Vagina (tissue), 2 donors: ENCODE results near the gene AASDHPPT. TPM values are rescaled to one million over a fixed set of nuclear protein-coding genes. Genes with fewer than 3 reads are reported as not detected.

Experiments used
- DNase-seq, 2 donors: peaks; one replicate each; pipeline ENCODE4 v3.0.0-alpha.2; 2017; ENCODE audit errors: extremely low spot score in 2 of 2
- H3K27ac ChIP-seq: fragments of 200-600 bp; sonication (generic); one replicate; pipeline ENCODE4 v1.5.1; 2019
- H3K27me3 ChIP-seq: fragments of 200-600 bp; sonication (generic); one replicate; pipeline ENCODE4 v1.5.1; 2019
- H3K36me3 ChIP-seq, 2 donors: fragments of 200-600 bp; sonication (generic); one replicate each; pipeline ENCODE4 v1.5.1; 2017 to 2019
- H3K4me1 ChIP-seq: fragments of 200-600 bp; sonication (generic); one replicate; pipeline ENCODE4 v1.5.1; 2019
- H3K4me3 ChIP-seq, 2 donors: fragments of 200-600 bp; sonication (generic); 1 replicate in 1 of 2; 2 replicates in 1 of 2; pipeline ENCODE4 v1.5.1; 2016 to 2019
- H3K9me3 ChIP-seq: fragments of 200-600 bp; sonication (generic); one replicate; pipeline ENCODE4 v1.5.1; 2019
- CTCF ChIP-seq, 3 experiments: fragments of 450-650 bp in 2 of 3; fragments of 200-600 bp in 1 of 3; sonication (generic) in 1 of 3; IDR thresholded peaks; one replicate each; pipeline ENCODE4 v1.5.1; 2017 to 2019; ENCODE audit warnings: antibody characterized with exemption in 3 of 3, mild to moderate bottlenecking in 2 of 3, moderate library complexity in 2 of 3
- POLR2A ChIP-seq, 2 donors: fragments of 450-650 bp; IDR thresholded peaks; one replicate each; pipeline ENCODE4 v1.6.1; 2017; ENCODE audit warnings: antibody characterized with exemption in 2 of 2, mild to moderate bottlenecking in 2 of 2, moderate library complexity in 2 of 2
- POLR2AphosphoS5 ChIP-seq, 2 donors: sonication (generic); formaldehyde crosslinking; IDR thresholded peaks; one replicate each; pipeline ENCODE4 v1.9.0; 2017; ENCODE audit warnings: antibody characterized with exemption in 2 of 2, mild to moderate bottlenecking in 2 of 2, low read depth in 1 of 2; ENCODE audit not compliant: insufficient read depth in 1 of 2
- intact Hi-C: fragments of 100-400 bp; cut with DNase I; formaldehyde crosslinking; loops from one replicate; pipeline ENCODE4 v1.15.1; 2023
- total RNA-seq: library from RNA; depleted of rRNA; stranded (reverse); fragments of >200 nt; gene quantifications from one replicate; pipeline ENCODE4 v1.2.3, GENCODE V29; 2016

AASDHPPT gene
- total RNA-seq, 1 donor from 2014 or later = 36.8 TPM

- H3K36me3 ChIP-seq = peaks cover 0 to 3% of the 10 kb centered on the region in 2 donors
- DNase-seq = no peak
- intact Hi-C loops = no loop called here
- H3K9me3 ChIP-seq = no peaks in the 10 kb centered on the region
- no peaks in the 10 kb centered on the region for H3K27me3 ChIP-seq
- no peak overlapping the region for H3K4me3 ChIP-seq
- TF ChIP-seq POLR2A (IDR thresholded peaks at IDR 0.05) (no peak), POLR2AphosphoS5 (IDR thresholded peaks at IDR 0.05; ENCODE audit: insufficient read depth in 1 of 2, low read depth in 1 of 2) (no peak), CTCF (IDR thresholded peaks at IDR 0.05) (no peak)
- peaks cover 64% of the 10 kb centered on the region for H3K4me1 ChIP-seq
- no peak overlapping the region for H3K27ac ChIP-seq
Observed at GRCh38 chr11:106086135-106086534, 8.7 kb downstream of the AASDHPPT start.

- no peaks in the 10 kb centered on the region for H3K27me3 ChIP-seq
- no peaks in the 10 kb centered on the region for H3K9me3 ChIP-seq
- H3K36me3 ChIP-seq = peaks cover 0 to 2% of the 10 kb centered on the region in 2 donors
- intact Hi-C loops = no loop called here
- DNase-seq = no peak
- H3K4me1 ChIP-seq = peaks cover 65% of the 10 kb centered on the region
- H3K27ac ChIP-seq = peak overlapping the region; percentile 20
- no peak overlapping the region for H3K4me3 ChIP-seq
- TF ChIP-seq POLR2AphosphoS5 (IDR thresholded peaks at IDR 0.05; ENCODE audit: insufficient read depth in 1 of 2, low read depth in 1 of 2) = no peak
- TF ChIP-seq POLR2A (IDR thresholded peaks at IDR 0.05) = no peak
- TF ChIP-seq CTCF (IDR thresholded peaks at IDR 0.05) = no peak
Observed at GRCh38 chr11:106086850-106087249, 9.4 kb downstream of the AASDHPPT start.

GRCh38 chr11:106087815-106088435 is 10.5 kb downstream of the AASDHPPT start:
- intact Hi-C loops = no loop called here
- no peaks in the 10 kb centered on the region for H3K9me3 ChIP-seq
- peaks cover 62% of the 10 kb centered on the region for H3K4me1 ChIP-seq
- H3K27ac ChIP-seq = peak overlapping the region; percentile 20
- H3K27me3 ChIP-seq = no peaks in the 10 kb centered on the region
- no peak for DNase-seq
- TF ChIP-seq CTCF (IDR thresholded peaks at IDR 0.05) (peak; percentile 68 to 77 (median 77)), POLR2AphosphoS5 (IDR thresholded peaks at IDR 0.05; ENCODE audit: insufficient read depth in 1 of 2, low read depth in 1 of 2) (no peak), POLR2A (IDR thresholded peaks at IDR 0.05) (no peak)
- H3K36me3 ChIP-seq = peaks cover 0 to 13% of the 10 kb centered on the region in 2 donors
- no peak overlapping the region for H3K4me3 ChIP-seq

- TF ChIP-seq POLR2A (IDR thresholded peaks at IDR 0.05) = no peak
- no peak for TF ChIP-seq CTCF (IDR thresholded peaks at IDR 0.05)
- TF ChIP-seq POLR2AphosphoS5 (IDR thresholded peaks at IDR 0.05; ENCODE audit: insufficient read depth in 1 of 2, low read depth in 1 of 2) = no peak
- intact Hi-C loops = no loop called here
- peaks cover 62% of the 10 kb centered on the region for H3K4me1 ChIP-seq
Observed at GRCh38 chr11:106088896-106089295, 11.4 kb downstream of the AASDHPPT start.

GRCh38 chr11:106091480-106092123 is 14.1 kb downstream of the AASDHPPT start:
- no peak overlapping the region for H3K4me3 ChIP-seq
- DNase-seq = no peak
- H3K4me1 ChIP-seq = peaks cover 55% of the 10 kb centered on the region
- no peak overlapping the region for H3K27ac ChIP-seq
- H3K36me3 ChIP-seq = peaks cover 0 to 44% of the 10 kb centered on the region in 2 donors
- TF ChIP-seq CTCF (IDR thresholded peaks at IDR 0.05) (no peak), POLR2A (IDR thresholded peaks at IDR 0.05) (no peak), POLR2AphosphoS5 (IDR thresholded peaks at IDR 0.05; ENCODE audit: insufficient read depth in 1 of 2, low read depth in 1 of 2) (no peak)
- intact Hi-C loops = no loop called here
- H3K9me3 ChIP-seq = no peaks in the 10 kb centered on the region
- H3K27me3 ChIP-seq = no peaks in the 10 kb centered on the region

More at GRCh38 chr11:106088896-106089295, 11.4 kb downstream of the AASDHPPT start:
- DNase-seq = no peak
- Histone ChIP-seq H3K4me3 (no peak overlapping the region), H3K27ac (no peak overlapping the region), H3K27me3 (no peaks in the 10 kb centered on the region), H3K9me3 (no peaks in the 10 kb centered on the region), H3K36me3 (peaks cover 0 to 20% of the 10 kb centered on the region in 2 donors)
